Measurements from ENCODE around the gene PKP4. TPM values are rescaled to one million over a fixed set of nuclear protein-coding genes. Genes with fewer than 3 reads are reported as not detected.

The PKP4 gene
- total and polyA plus RNA-seq, 2 donors (not counting 1 experiment from before 2014, with no cell fraction given) = 2.0 to 13.3 TPM

DNA sequence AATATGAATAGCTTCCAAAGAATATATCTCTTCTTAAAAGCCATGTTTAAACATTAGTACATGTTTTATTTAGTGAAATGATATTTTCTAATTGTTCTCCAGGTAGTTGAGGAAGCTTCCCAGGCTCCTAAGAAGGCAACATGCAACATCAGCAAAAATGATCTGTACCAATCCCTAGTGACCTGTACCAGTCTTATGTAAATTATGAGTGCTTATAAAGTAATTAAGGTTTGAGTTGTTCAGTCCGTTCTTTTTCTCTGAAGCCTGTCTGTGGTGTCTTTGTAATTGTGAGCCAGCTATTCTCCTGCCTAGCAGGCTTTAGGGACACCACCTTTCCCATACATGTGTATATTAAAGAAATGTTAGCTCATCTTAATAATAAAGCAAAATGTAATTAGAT is 98.2 kb downstream of the PKP4 start:
- Histone ChIP-seq H3K27ac (ENCODE audit: low read length in 2 of 2) (no peak overlapping the region), H3K9ac (ENCODE audit: low read length) (no peak overlapping the region), H4K20me1 (ENCODE audit: control insufficient read depth, insufficient read depth, low read length, poor library complexity, severe bottlenecking) (no peaks in the 10 kb centered on the region), H3K4me3 (ENCODE audit: control extremely low read depth in 1 of 5, extremely low read depth in 1 of 5, insufficient read depth in 1 of 5, low read depth in 2 of 5, low read length in 4 of 5) (no peak overlapping the region), H3K27me3 (replicated peaks in 1 of 4; ENCODE audit: control extremely low read depth in 1 of 4, control insufficient read depth in 3 of 4, insufficient read depth in 4 of 4, low read length in 3 of 4) (no peaks in the 10 kb centered on the region), H2AFZ (ENCODE audit: insufficient read depth, low read depth, low read length, poor library complexity, severe bottlenecking) (no peak overlapping the region), H3K9me3 (ENCODE audit: control extremely low read depth in 1 of 3, control insufficient read depth in 2 of 3, insufficient read depth in 1 of 3, low read length in 2 of 3) (no peaks in the 10 kb centered on the region), H3K4me1 (ENCODE audit: control insufficient read depth in 2 of 2, insufficient read depth in 2 of 2, low read length in 2 of 2) (no peaks in the 10 kb centered on the region), H3K79me2 (ENCODE audit: control insufficient read depth, insufficient read depth, low read length) (no peaks in the 10 kb centered on the region), H3K36me3 (replicated peaks in 1 of 2; ENCODE audit: control extremely low read depth in 1 of 2, control insufficient read depth in 1 of 2, extremely low read depth in 1 of 2, insufficient read depth in 2 of 2, low read length in 1 of 2) (no peaks in the 10 kb centered on the region), H3K4me2 (replicated peaks; ENCODE audit: low read depth, low read length, poor library complexity, severe bottlenecking) (no peak overlapping the region)
- ChIA-PET POLR2A (no interaction called here), CTCF (no interaction called here)
- no peaks in the 10 kb centered on the region for H3K4me1 Mint-ChIP-seq
- no peak for DNase-seq
- WGBS (ENCODE audit: insufficient coverage) = no CpG with 5 or more reads among the region's 1 CpG
- H3K27me3 Mint-ChIP-seq = no peaks in the 10 kb centered on the region
- H3K4me3 Mint-ChIP-seq = no peak overlapping the region
- H3K9me3 Mint-ChIP-seq (ENCODE audit: insufficient read depth) = no peaks in the 10 kb centered on the region
- ATAC-seq (ENCODE audit: low read depth) = no peak
- TF ChIP-seq, protein P1, sequence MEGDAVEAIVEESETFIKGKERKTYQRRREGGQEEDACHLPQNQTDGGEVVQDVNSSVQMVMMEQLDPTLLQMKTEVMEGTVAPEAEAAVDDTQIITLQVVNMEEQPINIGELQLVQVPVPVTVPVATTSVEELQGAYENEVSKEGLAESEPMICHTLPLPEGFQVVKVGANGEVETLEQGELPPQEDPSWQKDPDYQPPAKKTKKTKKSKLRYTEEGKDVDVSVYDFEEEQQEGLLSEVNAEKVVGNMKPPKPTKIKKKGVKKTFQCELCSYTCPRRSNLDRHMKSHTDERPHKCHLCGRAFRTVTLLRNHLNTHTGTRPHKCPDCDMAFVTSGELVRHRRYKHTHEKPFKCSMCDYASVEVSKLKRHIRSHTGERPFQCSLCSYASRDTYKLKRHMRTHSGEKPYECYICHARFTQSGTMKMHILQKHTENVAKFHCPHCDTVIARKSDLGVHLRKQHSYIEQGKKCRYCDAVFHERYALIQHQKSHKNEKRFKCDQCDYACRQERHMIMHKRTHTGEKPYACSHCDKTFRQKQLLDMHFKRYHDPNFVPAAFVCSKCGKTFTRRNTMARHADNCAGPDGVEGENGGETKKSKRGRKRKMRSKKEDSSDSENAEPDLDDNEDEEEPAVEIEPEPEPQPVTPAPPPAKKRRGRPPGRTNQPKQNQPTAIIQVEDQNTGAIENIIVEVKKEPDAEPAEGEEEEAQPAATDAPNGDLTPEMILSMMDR (IDR thresholded peaks at IDR 0.05) = no peak
- TF ChIP-seq EZH2 (IDR thresholded peaks at IDR 0.05; ENCODE audit: borderline replicate concordance, insufficient read depth, low read depth, low read length, poor library complexity, severe bottlenecking) = no peak
- intact Hi-C loops (cut with micrococcal nuclease) = no loop called here
- no peak overlapping the region for H3K27ac Mint-ChIP-seq

DNA sequence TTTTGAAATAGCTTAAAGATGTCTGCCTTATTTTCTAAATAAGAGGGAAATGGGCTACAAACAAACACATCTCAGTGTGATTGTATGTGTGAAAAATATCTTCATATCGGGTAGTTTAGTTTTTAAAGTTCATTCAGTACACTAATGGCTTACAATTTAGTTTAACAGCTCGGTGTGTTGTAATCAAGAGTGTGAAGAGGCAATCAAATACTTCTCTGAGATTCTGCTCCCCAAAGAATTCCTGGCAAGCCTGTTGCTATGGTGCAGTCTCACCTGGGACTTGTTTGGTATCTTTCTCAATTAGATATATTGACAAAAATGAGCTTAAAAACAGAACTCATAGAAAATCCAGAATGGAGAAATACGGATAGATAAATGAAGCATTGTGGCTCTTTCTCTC is 99.4 kb downstream of the PKP4 start:
- no peak overlapping the region for H3K4me3 ChIP-seq (ENCODE audit: control extremely low read depth in 1 of 5, extremely low read depth in 1 of 5, insufficient read depth in 1 of 5, low read depth in 2 of 5, low read length in 4 of 5)
- H3K4me3 Mint-ChIP-seq = no peak overlapping the region
- ChIA-PET CTCF (interaction anchor here (0.7 kb wide), 1 partner anchor 129 kb away, joined by 3 read pairs; no protein-coding TSS in a partner anchor), POLR2A (no interaction called here)
- H3K79me2 ChIP-seq (ENCODE audit: control insufficient read depth, insufficient read depth, low read length) = no peaks in the 10 kb centered on the region
- H3K27me3 ChIP-seq (replicated peaks in 1 of 4; ENCODE audit: control extremely low read depth in 1 of 4, control insufficient read depth in 3 of 4, insufficient read depth in 4 of 4, low read length in 3 of 4) = no peaks in the 10 kb centered on the region
- H3K27me3 Mint-ChIP-seq = no peaks in the 10 kb centered on the region
- no peaks in the 10 kb centered on the region for H4K20me1 ChIP-seq (ENCODE audit: control insufficient read depth, insufficient read depth, low read length, poor library complexity, severe bottlenecking)
- H3K9me3 Mint-ChIP-seq (ENCODE audit: insufficient read depth) = no peaks in the 10 kb centered on the region
- H3K9me3 ChIP-seq (ENCODE audit: control extremely low read depth in 1 of 3, control insufficient read depth in 2 of 3, insufficient read depth in 1 of 3, low read length in 2 of 3) = no peaks in the 10 kb centered on the region
- no peaks in the 10 kb centered on the region for H3K36me3 ChIP-seq (replicated peaks in 1 of 2; ENCODE audit: control extremely low read depth in 1 of 2, control insufficient read depth in 1 of 2, extremely low read depth in 1 of 2, insufficient read depth in 2 of 2, low read length in 1 of 2)
- H2AFZ ChIP-seq (ENCODE audit: insufficient read depth, low read depth, low read length, poor library complexity, severe bottlenecking) = no peak overlapping the region
- intact Hi-C loops (cut with micrococcal nuclease) = no loop called here
- H3K4me1 ChIP-seq (ENCODE audit: control insufficient read depth in 2 of 2, insufficient read depth in 2 of 2, low read length in 2 of 2) = no peaks in the 10 kb centered on the region
- no peak overlapping the region for H3K27ac Mint-ChIP-seq
- H3K27ac ChIP-seq (ENCODE audit: low read length in 2 of 2) = no peak overlapping the region
- ATAC-seq (ENCODE audit: low read depth) (no peak), DNase-seq (no peak)
- WGBS (ENCODE audit: insufficient coverage) = no CpG with 5 or more reads among the region's 3 CpGs
- H3K4me1 Mint-ChIP-seq = no peaks in the 10 kb centered on the region
- no peak overlapping the region for H3K9ac ChIP-seq (ENCODE audit: low read length)
- no peak for TF ChIP-seq EZH2 (IDR thresholded peaks at IDR 0.05; ENCODE audit: borderline replicate concordance, insufficient read depth, low read depth, low read length, poor library complexity, severe bottlenecking)
- TF ChIP-seq, protein P1 (IDR thresholded peaks at IDR 0.05) = no peak
- H3K4me2 ChIP-seq (replicated peaks; ENCODE audit: low read depth, low read length, poor library complexity, severe bottlenecking) = no peak overlapping the region
